Hematopoietic multipotent progenitor cell treated with erythropoietin and hydrocortisone succinate and interleukin-3 and kit ligand, for 4 days (in vitro differentiated cells): Measurements from ENCODE around the gene JMJD8.

ENCODE experiments used
- DNase-seq: peaks from one replicate; pipeline ENCODE4 v3.0.0-alpha.2; 2015

JMJD8 gene

GRCh38 chr16:687499-687898 lies 3.4 kb upstream of the JMJD8 start:
- no peak for DNase-seq

- no peak for DNase-seq
Measured at GRCh38 chr16:686459-687260, 2.5 kb upstream of the JMJD8 start.

- peak; percentile 68 for DNase-seq
Measured at GRCh38 chr16:685967-686366, 1.8 kb upstream of the JMJD8 start.

- DNase-seq = no peak
Measured at GRCh38 chr16:684961-685696, 995 bp upstream of the JMJD8 start.

- DNase-seq = peak; percentile 44
Measured at GRCh38 chr16:683396-684070, 601 bp downstream of the JMJD8 start.

GRCh38 chr16:682493-683395 lies 1.4 kb downstream of the JMJD8 start:
- no peak for DNase-seq

- no peak for DNase-seq
Measured at GRCh38 chr16:681746-682427, 2.2 kb downstream of the JMJD8 start.

GRCh38 chr16:680967-681745 lies 3.0 kb downstream of the JMJD8 start:
- peak; percentile 72 for DNase-seq

- no peak for DNase-seq
Measured at GRCh38 chr16:680625-680945, 3.5 kb downstream of the JMJD8 start.

- peak; percentile 94 for DNase-seq
Measured at GRCh38 chr16:679814-680624, 4.1 kb downstream of the JMJD8 start, which contains the start of gene STUB1. STUB1 (plus strand) TSS chr16:680410; CDS start chr16:680526, 116 bp downstream.

- peak; percentile 90 for DNase-seq
Measured at GRCh38 chr16:678858-679813, 5.0 kb downstream of the JMJD8 start.

- DNase-seq = no peak
Measured at GRCh38 chr16:678209-678857, 5.8 kb downstream of the JMJD8 start.

- no peak for DNase-seq
Measured at GRCh38 chr16:677316-678190, 6.6 kb downstream of the JMJD8 start.

- DNase-seq = no peak
Measured at GRCh38 chr16:676913-677312, 7.2 kb downstream of the JMJD8 start.

GRCh38 chr16:676565-676902 lies 7.6 kb downstream of the JMJD8 start:
- DNase-seq = no peak

- no peak for DNase-seq
Measured at GRCh38 chr16:675884-676564, 8.1 kb downstream of the JMJD8 start.
